Pancreas (tissue), 10 donors: Measurements from ENCODE around the gene EPHB3. TPM values are rescaled to one million over a fixed set of nuclear protein-coding genes. Genes with fewer than 3 reads are reported as not detected.

Experiments used
- ATAC-seq, 4 donors: fragments of 200-7000 bp; cut with Tn5 transposase; one replicate each; pipeline versions ENCODE4 v1.8.0 to v1.9.1; 2020; ENCODE audit warnings: mild to moderate bottlenecking in 4 of 4, moderate library complexity in 4 of 4
- DNase-seq, 6 donors: peaks; one replicate each; pipeline ENCODE4 v3.0.0-alpha.2; 2020
- FAIRE-seq: peaks from 2 replicates; lab custom pipeline; 2012; peaks lifted over from hg19 to GRCh38; lab: Jason Lieb, UNC
- H3K27ac ChIP-seq, 4 donors: fragments of 200-600 bp; sonication (generic); 1 replicate in 3 of 4; 2 replicates in 1 of 4; pipeline versions ENCODE4 v1.5.0 to v1.8.0; 2020
- H3K27me3 ChIP-seq, 4 donors: fragments of 200-600 bp; one replicate each; pipeline ENCODE4 v1.8.0; 2021
- H3K36me3 ChIP-seq, 3 donors: fragments of 200-600 bp; sonication (generic) in 1 of 3; one replicate each; pipeline versions ENCODE4 v1.5.0 to v1.8.0; 2020 to 2021
- H3K4me1 ChIP-seq, 3 donors: fragments of 200-600 bp; one replicate each; pipeline ENCODE4 v1.8.0; 2021
- H3K4me3 ChIP-seq, 4 donors: fragments of 200-600 bp; sonication (generic) in 2 of 4; one replicate each; pipeline versions ENCODE4 v1.5.0 to v1.8.0; 2020 to 2021
- H3K9me3 ChIP-seq, 4 donors: fragments of 200-600 bp; one replicate each; pipeline ENCODE4 v1.8.0; 2021
- WGBS, 2 donors: extraction: QIAGEN DNeasy Blood & Tissue Kit; methylation state at CpG; one replicate each; pipeline ENCODE4 v1.1.7; 2013; 5-methylcytosine and 5-hydroxymethylcytosine counted together
- intact Hi-C, 3 donors: fragments of 100-400 bp; cut with DNase I; formaldehyde crosslinking; loops; one replicate each; pipeline versions ENCODE4 v1.11.1 to v1.14.2; 2022
- polyA plus RNA-seq, 2 donors: library from polyadenylated mRNA; stranded (reverse); fragments of 200-250 nt; gene quantifications; one replicate each; pipeline ENCODE4 v1.2.3, GENCODE V29; 2013
- total RNA-seq, 6 donors: library from RNA; stranded (reverse); fragmentation: NEBNext Ultra II Directional in 4 of 6; extraction: Animal tissue kit (Norgen Biotek cat#: 25700) in 4 of 6; gene quantifications; one replicate each; pipeline versions ENCODE4 v1.2.1 to v1.2.4, GENCODE V29; 2021 to 2023
- TF ChIP-seq, protein P1 (sequence below), 4 donors: fragments of 200-600 bp; sonication (generic) in 3 of 4; IDR thresholded peaks; one replicate each; pipeline versions ENCODE4 v1.5.0 to v1.8.0; 2021; ENCODE audit warnings: antibody characterized with exemption in 4 of 4
- donor health status: healthy with polysubstance abuse.
- donor health status: DM: no; HTN: no; CAD: no; lungs with moderate emphysema.
- donor health status: DM: no; HTN: no; CAD: no.
- donor health status: control.
- donor health status: control.
- donor health status: Bipolar disorder and iron deficiency.
- donor health status: DM: yes; HTN: yes; CAD: no.
- donor health status: DM: no; HTN: no; CAD: no.
- donor health status: DM: no; HTN: no; CAD: no.
- donor health status: DM: yes; HTN: yes; CAD: no.

EPHB3 gene
- total and polyA plus RNA-seq, 8 donors, result 5.8 to 17.3 (median 12.5) TPM

DNA sequence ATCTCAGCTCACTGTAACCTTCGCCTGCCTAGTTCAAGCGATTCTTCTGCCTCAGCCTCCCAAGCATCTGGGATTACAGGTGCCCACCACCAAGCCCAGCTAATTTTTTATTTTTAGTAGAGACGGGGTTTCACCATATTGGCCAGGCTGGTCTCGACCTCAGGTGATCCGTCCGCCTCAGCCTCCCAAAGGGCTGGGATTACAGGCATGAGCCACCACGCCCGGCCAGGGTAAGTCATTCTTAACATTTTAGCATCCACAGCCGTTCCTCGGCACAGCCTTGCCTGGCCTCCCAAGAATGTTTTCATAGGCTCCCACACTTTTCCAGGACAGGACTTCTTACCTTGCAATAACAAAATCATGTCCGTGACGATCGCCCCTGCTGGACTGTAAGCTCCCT lies 8.7 kb upstream of the EPHB3 start:
- no peak for DNase-seq
- 93 to 95% methylated on average over 13 of the region's 13 CpGs for WGBS, 2 donors
- H3K27me3 ChIP-seq, result no peaks in the 10 kb centered on the region
- no peaks in the 10 kb centered on the region for H3K9me3 ChIP-seq
- H3K36me3 ChIP-seq, result no peaks in the 10 kb centered on the region
- H3K4me1 ChIP-seq, result no peaks in the 10 kb centered on the region
- no peak overlapping the region for H3K27ac ChIP-seq
- H3K4me3 ChIP-seq, result no peak overlapping the region
- intact Hi-C loops, result no loop called here
- no peak for ATAC-seq
- TF ChIP-seq, protein P1, sequence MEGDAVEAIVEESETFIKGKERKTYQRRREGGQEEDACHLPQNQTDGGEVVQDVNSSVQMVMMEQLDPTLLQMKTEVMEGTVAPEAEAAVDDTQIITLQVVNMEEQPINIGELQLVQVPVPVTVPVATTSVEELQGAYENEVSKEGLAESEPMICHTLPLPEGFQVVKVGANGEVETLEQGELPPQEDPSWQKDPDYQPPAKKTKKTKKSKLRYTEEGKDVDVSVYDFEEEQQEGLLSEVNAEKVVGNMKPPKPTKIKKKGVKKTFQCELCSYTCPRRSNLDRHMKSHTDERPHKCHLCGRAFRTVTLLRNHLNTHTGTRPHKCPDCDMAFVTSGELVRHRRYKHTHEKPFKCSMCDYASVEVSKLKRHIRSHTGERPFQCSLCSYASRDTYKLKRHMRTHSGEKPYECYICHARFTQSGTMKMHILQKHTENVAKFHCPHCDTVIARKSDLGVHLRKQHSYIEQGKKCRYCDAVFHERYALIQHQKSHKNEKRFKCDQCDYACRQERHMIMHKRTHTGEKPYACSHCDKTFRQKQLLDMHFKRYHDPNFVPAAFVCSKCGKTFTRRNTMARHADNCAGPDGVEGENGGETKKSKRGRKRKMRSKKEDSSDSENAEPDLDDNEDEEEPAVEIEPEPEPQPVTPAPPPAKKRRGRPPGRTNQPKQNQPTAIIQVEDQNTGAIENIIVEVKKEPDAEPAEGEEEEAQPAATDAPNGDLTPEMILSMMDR (IDR thresholded peaks at IDR 0.05), result no peak
- FAIRE-seq, result no peak

- TF ChIP-seq, protein P1 (IDR thresholded peaks at IDR 0.05), result no peak
- DNase-seq (peak in 1 of 6 donors; percentile 16), FAIRE-seq (no peak), ATAC-seq (no peak)
- Histone ChIP-seq H3K9me3 (no peaks in the 10 kb centered on the region), H3K27ac (no peak overlapping the region), H3K27me3 (no peaks in the 10 kb centered on the region), H3K36me3 (no peaks in the 10 kb centered on the region), H3K4me3 (no peak overlapping the region), H3K4me1 (no peaks in the 10 kb centered on the region)
- WGBS, 2 donors, result 74 to 79% methylated on average over 4 of the region's 4 CpGs
- intact Hi-C loops, result no loop called here
These were observed 8.2 kb upstream of the EPHB3 start for GRCh38 chr3:184553385-184553784.

DNA sequence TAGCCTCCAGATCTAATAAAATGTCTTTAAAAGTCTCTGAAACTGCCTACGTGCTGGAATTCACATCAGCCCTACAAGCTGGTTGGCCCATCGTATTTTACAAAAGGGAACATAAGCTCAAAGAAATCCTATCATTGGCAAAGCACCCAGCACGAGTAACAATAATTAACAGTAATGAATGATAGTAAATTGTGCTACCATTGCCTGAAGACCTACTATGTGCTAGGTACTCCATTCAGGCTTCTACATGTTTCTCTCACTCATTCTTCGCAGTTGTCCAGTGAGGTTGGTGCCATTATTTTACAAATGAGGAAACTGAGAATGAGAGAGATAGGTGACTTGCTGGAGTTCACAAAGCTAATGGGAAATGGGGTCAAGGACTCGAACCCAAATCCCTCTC lies 7.1 kb upstream of the EPHB3 start:
- H3K36me3 ChIP-seq, result no peaks in the 10 kb centered on the region
- no peak overlapping the region for H3K4me3 ChIP-seq
- 85 to 87% methylated on average over 5 of the region's 5 CpGs for WGBS, 2 donors
- ATAC-seq (no peak), FAIRE-seq (no peak), DNase-seq (no peak)
- H3K4me1 ChIP-seq, result peaks cover 5 to 9% (median 9%) of the 10 kb centered on the region in 3 donors
- H3K9me3 ChIP-seq, result no peaks in the 10 kb centered on the region
- H3K27ac ChIP-seq, result no peak overlapping the region
- intact Hi-C loops, result no loop called here
- TF ChIP-seq, protein P1 (IDR thresholded peaks at IDR 0.05), result no peak
- no peaks in the 10 kb centered on the region for H3K27me3 ChIP-seq

DNA sequence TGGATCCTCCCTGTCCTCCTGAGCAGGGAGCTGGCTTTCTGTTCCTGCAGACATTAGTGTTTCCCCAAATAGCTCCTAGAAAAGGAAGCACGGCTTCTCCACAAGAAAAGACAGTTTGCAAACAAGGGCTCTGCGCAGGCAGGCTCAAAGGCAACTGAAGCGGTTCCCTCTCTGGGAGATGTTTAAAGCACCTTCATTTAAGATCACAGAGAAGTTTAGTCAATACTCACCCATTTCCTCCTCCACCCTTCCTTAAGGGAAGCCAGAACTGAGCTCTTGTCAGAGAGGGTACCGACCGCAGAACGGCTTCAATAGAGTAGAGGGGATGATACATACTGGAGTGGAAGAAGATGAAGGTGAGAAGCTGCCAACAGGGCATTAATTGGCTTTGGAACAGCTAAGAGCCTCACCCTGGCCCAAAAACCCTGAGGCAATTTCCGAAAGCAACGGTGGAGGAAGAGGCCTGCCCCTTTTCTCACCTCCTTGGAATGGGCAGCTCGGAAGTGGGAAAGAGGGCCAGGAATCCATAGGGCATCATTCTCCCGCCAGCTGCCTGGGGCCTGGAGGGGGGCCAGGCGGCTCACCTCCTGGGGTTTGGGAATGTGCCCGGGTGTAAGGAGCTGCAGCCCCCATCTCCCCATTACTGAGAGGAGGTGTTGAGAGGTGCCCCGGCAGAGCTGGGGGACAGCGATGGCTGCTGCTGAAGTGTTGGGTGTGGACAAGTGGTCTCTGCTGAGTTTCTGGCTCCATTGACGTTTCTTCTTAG lies 4.8 kb upstream of the EPHB3 start:
- TF ChIP-seq, protein P1 (IDR thresholded peaks at IDR 0.05), result no peak
- ATAC-seq (no peak), DNase-seq (peak in 2 of 6 donors; percentile 14 to 21), FAIRE-seq (no peak)
- intact Hi-C loops, result no loop called here
- no peaks in the 10 kb centered on the region for H3K27me3 ChIP-seq
- H3K4me3 ChIP-seq, result no peak overlapping the region
- H3K9me3 ChIP-seq, result no peaks in the 10 kb centered on the region
- H3K36me3 ChIP-seq, result no peaks in the 10 kb centered on the region
- WGBS, 2 donors, result 73 to 77% methylated on average over 15 of the region's 15 CpGs
- peaks cover 17 to 25% (median 22%) of the 10 kb centered on the region in 3 donors for H3K4me1 ChIP-seq
- no peak overlapping the region for H3K27ac ChIP-seq

- intact Hi-C loops, result no loop called here
- DNase-seq, result peak in 1 of 6 donors; percentile 13
- no peak for FAIRE-seq
- no peak overlapping the region for H3K4me3 ChIP-seq
- no peaks in the 10 kb centered on the region for H3K9me3 ChIP-seq
- no peak for ATAC-seq
- H3K36me3 ChIP-seq, result no peaks in the 10 kb centered on the region
- H3K4me1 ChIP-seq, result peaks cover 17 to 25% (median 22%) of the 10 kb centered on the region in 3 donors
- TF ChIP-seq, protein P1 (IDR thresholded peaks at IDR 0.05), result no peak
- H3K27me3 ChIP-seq, result no peaks in the 10 kb centered on the region
- no peak overlapping the region for H3K27ac ChIP-seq
- WGBS, 2 donors, result 74 to 79% methylated on average over 7 of the region's 7 CpGs
These were observed 4.1 kb upstream of the EPHB3 start for GRCh38 chr3:184557348-184557950.
